RWPE2 (cell line): Measurements from ENCODE around the gene RALGPS2.

Experiments used
- ATAC-seq: fragments of 200-7000 bp; cut with Tn5 transposase; 3 replicates; pipeline ENCODE4 v1.9.1; 2021; ENCODE audit warnings: low read depth
- DNase-seq: peaks from one replicate; pipeline ENCODE4 v3.0.0-alpha.2; 2020; ENCODE audit warnings: low spot score
- H3K27ac ChIP-seq: fragments of 450-650 bp; 2 replicates; pipeline ENCODE4 v1.5.1; 2017; ENCODE audit warnings: mild to moderate bottlenecking; ENCODE audit not compliant: poor library complexity, severe bottlenecking
- H3K27me3 ChIP-seq: fragments of 250-450 bp; sonication (Bioruptor Pico); 2 replicates; pipeline ENCODE4 v1.5.1; 2021; ENCODE audit warnings: mild to moderate bottlenecking, moderate library complexity; ENCODE audit not compliant: insufficient read depth, poor library complexity, severe bottlenecking
- H3K36me3 ChIP-seq: fragments of 250-450 bp; sonication (Bioruptor Pico); 2 replicates; pipeline ENCODE4 v1.5.1; 2020; ENCODE audit warnings: low read depth, mild to moderate bottlenecking, moderate library complexity
- H3K4me1 ChIP-seq: fragments of 250-450 bp; sonication (Bioruptor Pico); 2 replicates; pipeline ENCODE4 v1.5.1; 2021; ENCODE audit warnings: mild to moderate bottlenecking, moderate library complexity; ENCODE audit not compliant: insufficient read depth, poor library complexity, severe bottlenecking
- H3K4me3 ChIP-seq: fragments of 250-450 bp; sonication (Bioruptor Pico); 2 replicates; pipeline ENCODE4 v1.5.1; 2021; ENCODE audit warnings: mild to moderate bottlenecking, moderate library complexity; ENCODE audit not compliant: severe bottlenecking
- H3K9me3 ChIP-seq: fragments of 250-450 bp; sonication (Bioruptor Pico); 2 replicates; pipeline ENCODE4 v1.5.1; 2021; ENCODE audit warnings: mild to moderate bottlenecking, moderate library complexity; ENCODE audit not compliant: severe bottlenecking
- CTCF ChIP-seq: fragments of 450-650 bp; IDR thresholded peaks from one replicate; pipeline ENCODE4 v1.5.1; 2017; ENCODE audit warnings: mild to moderate bottlenecking, moderate library complexity; ENCODE audit not compliant: poor library complexity, severe bottlenecking

Gene RALGPS2

GRCh38 chr1:178954325-178954690 is 229.3 kb downstream of the RALGPS2 start:
- DNase-seq (no peak), ATAC-seq (no peak)
- no peaks in the 10 kb centered on the region for H3K36me3 ChIP-seq
- H3K27ac ChIP-seq, result no peak overlapping the region
- no peaks in the 10 kb centered on the region for H3K9me3 ChIP-seq
- no peaks in the 10 kb centered on the region for H3K27me3 ChIP-seq
- H3K4me1 ChIP-seq, result no peaks in the 10 kb centered on the region
- no peak overlapping the region for H3K4me3 ChIP-seq
- no peak for TF ChIP-seq CTCF

- no peak for ATAC-seq
- H3K4me1 ChIP-seq, result no peaks in the 10 kb centered on the region
Measured at GRCh38 chr1:178954937-178955336, 229.9 kb downstream of the RALGPS2 start.

GRCh38 chr1:178955391-178955954 is 230.4 kb downstream of the RALGPS2 start:
- Histone ChIP-seq H3K4me3 (no peak overlapping the region), H3K36me3 (no peaks in the 10 kb centered on the region), H3K9me3 (no peaks in the 10 kb centered on the region), H3K4me1 (no peaks in the 10 kb centered on the region), H3K27ac (no peak overlapping the region), H3K27me3 (no peaks in the 10 kb centered on the region)
- TF ChIP-seq CTCF, result no peak
- ATAC-seq (no peak), DNase-seq (no peak)

More at GRCh38 chr1:178954937-178955336, 229.9 kb downstream of the RALGPS2 start:
- no peaks in the 10 kb centered on the region for H3K27me3 ChIP-seq
- TF ChIP-seq CTCF, result no peak
- no peak overlapping the region for H3K4me3 ChIP-seq
- no peak for DNase-seq
- no peaks in the 10 kb centered on the region for H3K36me3 ChIP-seq
- no peaks in the 10 kb centered on the region for H3K9me3 ChIP-seq
- H3K27ac ChIP-seq, result no peak overlapping the region

GRCh38 chr1:178958491-178958890 is 233.4 kb downstream of the RALGPS2 start:
- H3K4me1 ChIP-seq, result no peaks in the 10 kb centered on the region
- no peaks in the 10 kb centered on the region for H3K27me3 ChIP-seq
- H3K27ac ChIP-seq, result no peak overlapping the region
- no peak overlapping the region for H3K4me3 ChIP-seq
- no peak for ATAC-seq
- no peaks in the 10 kb centered on the region for H3K9me3 ChIP-seq
- no peaks in the 10 kb centered on the region for H3K36me3 ChIP-seq
- no peak for DNase-seq
- no peak for TF ChIP-seq CTCF

DNA sequence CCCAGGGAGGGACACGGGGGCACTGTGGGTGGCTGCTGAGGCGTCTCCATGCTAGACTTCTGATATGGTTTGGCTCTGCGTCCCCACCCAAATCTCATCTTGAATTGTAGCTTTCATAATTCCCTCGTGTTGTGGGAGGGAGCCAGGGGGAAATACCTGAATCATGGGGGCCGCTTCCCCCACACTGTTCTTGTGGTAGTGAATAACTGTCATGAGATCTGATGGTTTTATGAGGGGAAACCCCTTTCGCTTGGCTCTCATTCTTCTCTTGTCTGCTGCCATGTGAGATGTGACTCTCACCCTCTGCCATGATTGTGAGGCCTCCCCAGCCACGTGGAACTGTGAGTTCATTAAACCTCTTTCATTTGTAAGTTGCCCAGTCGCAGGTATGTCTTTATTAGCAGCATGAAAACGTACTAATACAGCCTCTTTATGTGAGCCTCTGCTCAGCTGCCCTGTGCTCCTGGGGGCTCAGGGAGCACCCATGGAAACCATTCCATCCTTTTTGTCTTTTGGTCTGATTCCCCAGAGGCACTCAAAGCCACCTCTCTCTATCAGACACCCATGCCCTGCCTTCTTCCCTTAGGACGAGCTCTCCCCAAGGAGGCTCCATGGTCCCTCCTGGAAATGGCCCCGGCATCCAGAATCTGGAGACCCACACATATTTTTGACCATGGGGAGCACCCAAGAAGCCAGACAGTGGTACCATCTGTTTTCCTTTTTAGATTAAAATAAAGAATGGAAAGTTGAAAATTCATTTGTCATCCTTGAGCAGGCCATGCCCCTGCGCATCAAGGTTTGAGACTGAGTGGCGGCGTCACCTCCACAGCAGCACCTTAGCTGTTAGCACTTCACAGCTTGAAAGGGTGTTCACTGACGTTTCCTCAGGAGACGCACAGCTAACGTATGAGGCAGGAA is 234.8 kb downstream of the RALGPS2 start:
- no peak for TF ChIP-seq CTCF
- DNase-seq, result no peak

More for the DNA sequence above, 234.8 kb downstream of the RALGPS2 start:
- Histone ChIP-seq H3K27me3 (no peaks in the 10 kb centered on the region), H3K4me1 (no peaks in the 10 kb centered on the region), H3K4me3 (no peak overlapping the region), H3K36me3 (no peaks in the 10 kb centered on the region), H3K9me3 (no peaks in the 10 kb centered on the region), H3K27ac (no peak overlapping the region)
- ATAC-seq, result no peak
